HG03439 (cell line): ENCODE data around the gene CTSD.
"Not testable (repeated sequence)": the region's sequence is repeated elsewhere in the genome, so short reads cannot be mapped to it uniquely, and the experiment has no call there.

Source experiments
- ATAC-seq: cut with Tn5 transposase; IDR thresholded peaks from one replicate; pipeline ENCODE4 v1.9.1; 2021; ENCODE audit warnings: mild to moderate bottlenecking, moderate library complexity; ENCODE audit not compliant: unreplicated experiment

The CTSD gene

GRCh38 chr11:1763796-1764661 lies at the start of gene CTSD:
Gene CTSD (minus strand): TSS chr11:1763927. CDS start chr11:1763859, 68 bp downstream.
- ATAC-seq: peak; percentile 76

- ATAC-seq: not testable (repeated sequence)
Observed at GRCh38 chr11:1813356-1813755, 49.6 kb upstream of the CTSD start.

- ATAC-seq: no peak
Observed at GRCh38 chr11:1812801-1813200, 49.1 kb upstream of the CTSD start.

- ATAC-seq: no peak
Observed at GRCh38 chr11:1812274-1812673, 48.5 kb upstream of the CTSD start.

- ATAC-seq: no peak
Observed at GRCh38 chr11:1810761-1811160, 47.0 kb upstream of the CTSD start.

GRCh38 chr11:1807264-1807995 lies 43.7 kb upstream of the CTSD start:
- no peak for ATAC-seq

GRCh38 chr11:1805525-1805924 lies 41.8 kb upstream of the CTSD start:
- no peak for ATAC-seq

- not testable (repeated sequence) for ATAC-seq
Observed at GRCh38 chr11:1803835-1804519, 40.2 kb upstream of the CTSD start.

- ATAC-seq: no peak
Observed at GRCh38 chr11:1803246-1803645, 39.5 kb upstream of the CTSD start.

- no peak for ATAC-seq
Observed at GRCh38 chr11:1797391-1798125, 33.8 kb upstream of the CTSD start.

GRCh38 chr11:1796413-1797011 lies 32.8 kb upstream of the CTSD start:
- ATAC-seq: no peak

GRCh38 chr11:1793081-1793480 lies 29.4 kb upstream of the CTSD start:
- no peak for ATAC-seq

GRCh38 chr11:1792461-1792860 lies 28.7 kb upstream of the CTSD start:
- no peak for ATAC-seq

- ATAC-seq: no peak
Observed at GRCh38 chr11:1791912-1792311, 28.2 kb upstream of the CTSD start.

GRCh38 chr11:1786466-1786865 lies 22.7 kb upstream of the CTSD start:
- no peak for ATAC-seq

GRCh38 chr11:1785749-1786413 lies 22.2 kb upstream of the CTSD start:
- ATAC-seq: no peak

- ATAC-seq: no peak
Observed at GRCh38 chr11:1784761-1785650, 21.3 kb upstream of the CTSD start.

GRCh38 chr11:1783725-1784529 lies 20.2 kb upstream of the CTSD start:
- ATAC-seq: no peak
